GM12892 (cell line): ENCODE data around the gene DTNBP1.

Source experiments
- POLR2A ChIP-seq: IDR thresholded peaks from 2 replicates; pipeline ENCODE4 v1.6.1; 2011; ENCODE audit warnings: low read depth, low read length, control low read depth
- POLR2AphosphoS5 ChIP-seq: IDR thresholded peaks from 2 replicates; pipeline ENCODE4 v1.6.1; 2011; ENCODE audit warnings: low read depth, low read length, control low read depth
- TAF1 ChIP-seq: IDR thresholded peaks from 2 replicates; pipeline ENCODE4 v1.6.1; 2011; ENCODE audit warnings: low read depth, mild to moderate bottlenecking, control low read depth, low read length, borderline replicate concordance

DNA sequence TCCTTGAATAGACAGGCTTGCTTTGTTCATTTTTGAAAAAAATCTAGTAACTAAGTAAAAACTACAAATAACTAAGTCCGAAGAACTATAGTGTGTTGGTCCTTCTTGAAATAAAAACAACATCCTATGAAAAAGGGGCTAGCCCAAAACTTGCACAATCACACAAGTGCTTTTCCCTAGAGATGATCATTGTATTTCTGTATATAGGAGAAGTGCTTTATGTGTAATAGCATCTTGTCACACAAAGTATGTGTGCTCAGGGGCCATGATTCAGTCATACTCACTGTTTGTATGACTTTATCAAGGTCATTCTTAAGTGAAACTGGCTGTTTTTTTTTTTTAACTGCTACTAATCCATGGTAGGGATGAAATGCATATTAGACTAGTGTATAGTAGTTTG lies 179.8 kb downstream of the DTNBP1 start:
- TF ChIP-seq POLR2AphosphoS5 (no peak), POLR2A (no peak), TAF1 (no peak)
